ENCODE measurements around the gene TNNC2.
"Not testable (repeated sequence)": the region's sequence is repeated elsewhere in the genome, so short reads cannot be mapped to it uniquely, and the experiment has no call there.

TNNC2 gene

DNA sequence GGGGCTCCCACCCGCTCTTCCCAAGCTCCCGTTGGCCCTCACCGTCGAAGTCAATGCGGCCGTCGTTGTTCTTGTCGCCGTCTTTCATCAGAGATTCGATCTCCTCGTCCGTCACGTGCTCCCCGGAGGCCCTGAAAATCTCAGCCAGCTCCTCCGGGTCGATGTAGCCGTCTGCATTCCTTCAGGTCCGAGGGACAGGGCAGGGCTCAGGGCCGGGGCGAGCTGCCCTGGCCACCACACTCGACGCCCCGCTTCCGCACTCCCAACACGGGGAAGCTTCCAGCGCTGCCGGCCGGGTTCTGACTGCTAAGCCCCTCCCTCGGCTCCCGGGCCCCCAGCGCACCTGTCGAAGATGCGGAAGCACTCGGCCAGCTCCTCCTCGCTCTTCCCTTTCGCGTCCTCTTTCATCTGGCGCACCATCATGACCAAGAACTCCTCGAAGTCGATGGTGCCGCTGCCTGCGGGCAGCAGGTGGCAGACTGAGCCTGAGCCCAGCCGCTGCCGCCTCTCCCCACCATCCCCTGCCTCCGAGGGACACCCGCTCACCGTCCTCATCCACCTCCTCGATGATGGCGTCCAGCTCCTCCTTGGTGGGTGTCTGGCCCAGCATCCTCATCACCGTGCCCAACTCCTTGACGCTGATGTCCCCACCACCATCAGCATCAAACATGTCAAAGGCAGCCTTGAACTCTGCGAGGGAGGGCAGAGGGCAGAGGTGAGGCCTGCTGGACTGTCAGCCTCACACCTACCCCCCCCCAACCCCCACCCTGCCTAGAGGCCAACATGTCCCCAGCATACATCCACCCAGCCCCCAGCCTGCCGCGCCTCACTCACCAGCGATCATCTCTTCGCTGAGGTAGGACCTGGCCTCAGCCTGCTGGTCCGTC lies 2.9 kb downstream of the TNNC2 start:
- DNase-seq, result peak in 4 of 56 donors; percentile 15 to 29 (median 18)

DNA sequence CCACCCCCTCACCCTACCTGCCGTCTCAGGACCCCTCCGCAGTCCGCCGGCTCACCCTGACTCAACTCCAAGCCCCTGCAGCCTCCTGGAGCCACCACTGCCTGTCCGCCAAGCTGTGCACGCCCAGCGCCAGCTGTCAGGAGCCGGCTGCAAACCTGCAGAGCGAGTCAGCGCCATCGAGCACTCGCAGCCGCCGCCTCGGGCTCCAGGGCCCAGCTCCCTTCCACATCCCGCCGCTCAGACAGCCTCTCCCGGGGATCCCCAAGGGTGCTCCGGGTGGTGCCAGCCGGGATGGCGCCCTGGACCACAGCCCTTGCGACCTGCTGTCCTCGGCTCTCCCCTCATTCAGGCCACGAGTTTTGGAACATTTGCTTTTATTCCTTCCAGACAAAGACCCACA lies 4.3 kb downstream of the TNNC2 start:
- peak in 3 of 56 donors; percentile 6 to 17 (median 8) for DNase-seq

DNA sequence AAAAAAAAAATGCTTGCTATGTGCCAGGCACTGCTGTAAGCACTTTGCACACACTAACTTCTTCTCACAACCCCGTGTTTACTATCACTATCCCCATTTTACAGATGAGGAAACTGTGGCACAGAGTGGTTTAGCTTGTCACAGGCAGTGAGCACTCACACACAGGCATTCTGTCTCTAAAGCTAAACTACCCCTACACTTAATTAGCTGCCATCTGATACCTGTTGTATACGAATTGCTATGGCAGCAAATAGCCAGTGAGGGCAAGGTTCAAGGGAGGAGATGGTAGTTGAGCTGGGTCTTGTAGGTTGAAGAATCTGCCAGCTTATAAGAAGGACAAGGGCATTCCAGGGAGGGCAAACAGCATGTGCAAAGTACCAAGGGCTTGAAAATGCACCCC lies 5.2 kb downstream of the TNNC2 start:
- no peak for DNase-seq

DNA sequence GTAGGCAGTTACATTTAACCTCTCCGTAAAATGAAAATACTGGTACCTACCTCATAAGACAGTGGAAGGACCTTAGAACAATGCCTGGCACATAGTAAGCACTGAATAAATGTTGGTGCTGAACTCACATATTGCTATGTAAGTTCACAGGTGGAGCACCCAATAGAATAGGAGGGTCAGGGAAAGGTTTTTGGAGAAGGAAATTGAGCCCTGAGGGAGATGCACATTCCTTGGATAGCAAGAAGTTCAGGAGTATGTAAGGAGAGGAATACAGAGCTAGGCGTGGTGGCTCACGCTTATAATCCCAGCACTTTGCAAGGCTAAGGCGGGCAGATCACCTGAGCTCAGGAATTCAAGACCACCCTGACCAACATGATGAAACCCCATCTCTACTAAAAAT lies 7.6 kb downstream of the TNNC2 start:
- DNase-seq, result no peak

DNA sequence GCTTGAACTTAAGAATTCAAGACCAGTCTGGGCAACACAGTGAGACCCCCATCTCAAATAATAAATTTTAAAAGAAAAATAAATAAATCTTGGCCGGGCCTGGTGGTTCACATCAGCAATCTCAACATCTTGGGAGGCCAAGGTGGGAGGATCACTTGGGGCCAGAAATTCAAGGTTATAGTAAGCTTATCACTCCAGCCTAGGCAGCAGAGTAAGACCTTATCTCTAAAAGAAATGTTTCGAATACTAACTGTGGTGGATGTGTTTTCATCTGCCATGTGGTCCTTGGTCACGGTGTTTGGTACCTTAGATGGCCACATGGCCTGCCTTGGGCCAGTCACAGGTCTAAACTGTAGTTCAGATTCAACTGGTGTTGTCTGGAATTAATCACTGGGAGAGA lies 8.9 kb downstream of the TNNC2 start:
- no peak for DNase-seq

DNA sequence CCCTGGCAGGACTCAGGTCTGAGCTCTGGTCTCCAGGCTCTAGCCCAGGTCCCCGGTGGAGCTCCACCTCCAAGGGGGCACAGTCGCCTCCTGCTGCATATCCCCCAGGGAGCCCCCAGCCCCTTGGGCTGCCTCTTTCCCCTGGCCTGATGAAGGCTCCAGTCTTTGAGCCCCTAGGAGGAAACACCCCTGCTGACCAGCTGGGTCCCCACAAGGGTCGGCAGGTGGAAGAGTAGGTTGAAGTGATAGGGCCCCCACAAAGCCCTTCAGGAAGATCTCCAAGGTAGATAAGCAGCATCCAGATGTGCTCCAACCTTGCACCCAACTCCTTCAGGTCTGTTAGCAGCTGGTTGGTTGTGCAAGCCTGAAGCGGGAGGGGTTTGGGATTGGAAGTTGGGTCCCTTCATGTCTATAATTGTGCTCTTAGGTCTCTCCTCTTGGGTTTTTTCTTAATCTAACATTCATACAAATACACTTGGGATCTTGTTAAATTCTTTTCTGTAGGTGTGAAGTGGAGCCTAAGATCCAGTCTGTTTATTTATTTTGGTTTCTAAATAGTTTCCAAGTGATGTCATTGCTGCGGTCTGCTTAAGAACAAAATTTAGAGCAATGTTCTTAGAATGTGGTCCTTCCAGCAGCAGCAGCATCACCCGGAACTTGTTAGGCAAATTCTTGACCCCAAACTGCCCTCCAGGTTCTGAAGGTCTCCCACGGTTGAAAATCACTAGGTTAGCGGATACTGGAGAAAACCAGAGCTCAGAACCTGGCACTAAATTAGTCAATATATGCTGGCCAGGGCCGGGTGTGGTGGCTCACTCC lies 9.5 kb downstream of the TNNC2 start:
- no peak for DNase-seq

DNA sequence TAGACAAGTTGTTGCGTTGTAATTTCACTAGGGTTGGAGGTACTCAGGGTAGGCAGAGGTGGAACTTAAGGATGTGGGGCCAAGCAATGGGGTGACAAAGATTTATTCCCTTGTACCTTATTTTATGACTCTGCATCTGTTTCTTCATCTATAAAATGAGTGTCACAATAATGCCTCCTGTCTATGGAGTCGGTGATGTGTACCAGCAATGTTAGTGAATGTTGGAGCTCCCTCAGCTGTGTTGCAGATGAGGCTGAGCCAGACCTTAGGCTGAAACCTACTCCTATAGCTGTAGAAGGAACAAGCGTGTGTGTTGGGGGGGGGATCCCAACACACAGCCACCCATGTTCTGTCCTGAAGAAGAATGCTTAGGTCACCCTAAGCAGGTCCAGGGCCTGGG lies 10.2 kb downstream of the TNNC2 start:
- DNase-seq, result no peak

DNA sequence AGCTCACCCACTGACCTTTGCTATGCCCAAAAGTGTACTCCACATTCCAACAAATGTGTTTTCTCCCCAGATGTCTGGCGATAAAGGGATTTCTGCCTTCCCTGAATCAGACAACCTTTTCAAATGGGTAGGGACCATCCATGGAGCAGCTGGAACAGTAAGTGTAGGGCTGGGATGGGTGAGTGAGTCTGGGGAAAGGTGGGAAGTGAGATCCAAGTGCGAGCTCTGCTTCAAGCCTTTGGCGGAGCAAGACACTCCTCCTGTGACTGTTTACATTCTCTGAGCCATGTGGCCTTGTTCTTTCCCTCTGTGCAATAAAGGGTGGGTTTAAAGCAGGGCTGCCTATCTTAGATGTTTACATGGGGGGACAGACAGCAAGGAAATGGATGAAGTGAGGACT lies 12.8 kb downstream of the TNNC2 start:
- no peak for DNase-seq

DNA sequence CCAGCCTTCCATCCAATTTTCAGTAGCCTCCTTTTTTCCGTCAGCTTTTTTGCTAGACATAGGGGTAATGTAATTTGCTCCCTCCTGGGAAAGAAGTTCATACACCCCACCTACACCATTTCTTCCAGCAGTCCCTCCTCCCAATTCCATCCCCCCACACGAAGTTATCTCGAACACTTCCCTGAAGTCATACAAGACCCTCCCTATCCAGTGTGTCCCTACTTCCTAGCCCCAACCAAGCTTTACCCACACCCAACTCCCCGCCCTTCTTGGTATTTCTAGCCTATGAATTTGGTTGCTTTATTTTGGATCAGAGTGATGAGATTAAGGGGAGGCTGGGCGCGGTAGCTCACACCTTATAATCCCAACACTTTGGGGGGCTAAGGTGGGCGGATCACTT lies 13.6 kb downstream of the TNNC2 start:
- no peak for DNase-seq

DNA sequence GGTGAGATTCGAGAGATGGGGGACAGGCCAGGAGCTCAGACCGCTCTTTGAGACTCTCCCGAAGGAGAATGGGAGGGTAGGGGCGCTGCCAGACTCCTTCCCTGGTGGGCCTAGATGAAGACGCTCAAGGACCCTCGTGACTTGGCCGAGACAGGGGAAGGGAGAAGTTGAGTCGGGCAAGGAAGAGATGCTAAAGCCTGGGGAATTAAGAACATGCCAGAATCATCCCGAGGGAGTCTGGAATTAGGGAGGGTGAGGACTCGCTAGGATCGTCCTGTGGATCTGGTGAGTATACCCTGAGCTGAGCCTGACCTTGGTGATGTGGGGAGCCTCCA lies 14.1 kb downstream of the TNNC2 start:
- DNase-seq, result no peak

DNA sequence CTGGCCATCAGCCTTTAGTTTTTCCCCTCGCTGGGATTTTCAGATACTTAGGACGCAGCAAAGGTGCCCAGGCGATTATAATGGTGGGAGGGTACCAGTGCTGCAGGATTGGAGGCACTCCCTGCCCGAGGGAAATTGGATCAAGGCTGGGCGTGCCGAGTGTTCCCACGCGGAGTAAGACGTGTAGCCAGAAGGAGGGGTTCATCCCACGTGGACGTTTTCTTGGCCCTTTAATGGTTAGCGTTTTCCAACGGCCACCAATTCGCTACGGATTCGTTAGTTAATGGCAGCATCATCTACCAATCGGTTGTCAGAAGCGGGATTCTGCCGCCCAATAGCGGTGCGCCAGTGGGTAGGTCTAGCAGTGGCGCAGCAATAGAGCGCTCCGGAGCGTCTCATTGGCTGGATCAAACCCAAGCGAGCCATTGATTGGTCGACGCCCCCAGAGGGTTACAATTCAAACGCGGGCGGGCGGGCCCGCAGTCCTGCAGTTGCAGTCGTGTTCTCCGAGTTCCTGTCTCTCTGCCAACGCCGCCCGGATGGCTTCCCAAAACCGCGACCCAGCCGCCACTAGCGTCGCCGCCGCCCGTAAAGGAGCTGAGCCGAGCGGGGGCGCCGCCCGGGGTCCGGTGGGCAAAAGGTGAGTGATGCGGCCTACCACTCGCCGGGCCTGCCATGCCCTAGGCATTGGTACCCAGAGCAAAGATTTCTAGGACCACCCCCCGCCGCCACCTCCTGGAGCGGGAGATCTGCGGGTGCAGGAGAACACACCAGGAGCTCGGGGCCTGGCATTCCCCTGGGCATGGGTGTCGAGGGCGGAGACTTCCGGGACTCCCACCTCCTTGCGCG lies 14.7 kb downstream of the TNNC2 start, which contains the start of gene UBE2C:
Gene UBE2C, plus strand, starts transcription at position 488 of the 849 bp plus-strand sequence. Its CDS starts 52 bp downstream, at position 540.
- peak; percentile 81 to 100 (median 96) for DNase-seq

DNA sequence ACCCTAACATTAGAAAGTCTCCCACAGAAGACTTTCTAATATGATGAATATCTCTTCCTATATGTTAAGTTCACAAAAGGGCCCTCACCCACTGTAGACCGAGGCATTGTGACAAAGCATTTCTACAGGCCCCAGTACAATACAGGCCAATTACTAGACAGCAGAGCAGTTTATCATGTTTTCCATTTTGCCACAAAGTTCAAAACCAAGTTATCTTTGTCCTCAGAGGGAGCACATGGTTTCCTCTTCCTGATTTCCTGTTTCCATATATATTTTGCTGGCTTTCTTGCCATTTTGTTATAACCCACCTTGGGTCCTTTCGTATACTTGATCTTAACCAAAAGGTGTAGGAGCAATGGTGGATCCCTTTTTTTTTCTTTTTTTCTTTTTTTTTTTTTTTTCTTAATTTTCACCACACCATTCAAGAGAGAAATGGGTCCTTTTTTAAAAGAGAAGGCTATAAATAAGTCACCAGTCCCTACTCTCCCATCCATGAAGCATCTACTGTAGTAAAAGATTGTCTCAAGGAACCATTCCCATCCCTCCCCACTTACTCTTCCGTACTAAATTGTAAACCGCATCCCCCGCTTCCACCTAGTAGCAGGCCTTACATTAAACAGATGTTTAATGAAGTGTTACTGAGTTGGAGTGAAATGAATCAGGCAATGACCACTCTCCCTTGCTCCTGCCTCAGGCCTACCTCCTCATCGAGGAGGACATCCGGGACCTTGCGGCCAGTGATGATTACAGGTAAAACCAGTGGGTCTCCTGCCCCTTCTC lies 16.7 kb downstream of the TNNC2 start:
- no peak for DNase-seq

DNA sequence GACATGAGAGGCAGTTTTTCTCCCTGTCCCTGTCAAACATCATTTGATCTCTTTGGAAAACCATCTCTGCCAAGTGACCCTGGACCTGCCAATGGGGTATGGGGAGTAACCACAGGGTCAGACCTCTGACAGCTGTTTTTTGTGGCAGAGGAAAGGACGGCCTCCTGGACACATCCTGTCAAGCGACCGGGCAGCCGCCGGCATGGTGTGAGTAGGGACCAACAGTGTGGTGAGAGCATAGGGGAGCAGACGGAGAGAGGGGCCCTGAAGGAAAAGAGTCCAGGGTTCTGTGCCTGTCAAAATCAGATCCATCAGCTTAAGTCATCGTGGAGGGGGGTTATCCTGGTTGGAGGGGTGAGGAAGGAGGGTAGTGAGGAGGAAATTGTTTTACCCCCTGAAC lies 25.3 kb downstream of the TNNC2 start:
- DNase-seq, result no peak

DNA sequence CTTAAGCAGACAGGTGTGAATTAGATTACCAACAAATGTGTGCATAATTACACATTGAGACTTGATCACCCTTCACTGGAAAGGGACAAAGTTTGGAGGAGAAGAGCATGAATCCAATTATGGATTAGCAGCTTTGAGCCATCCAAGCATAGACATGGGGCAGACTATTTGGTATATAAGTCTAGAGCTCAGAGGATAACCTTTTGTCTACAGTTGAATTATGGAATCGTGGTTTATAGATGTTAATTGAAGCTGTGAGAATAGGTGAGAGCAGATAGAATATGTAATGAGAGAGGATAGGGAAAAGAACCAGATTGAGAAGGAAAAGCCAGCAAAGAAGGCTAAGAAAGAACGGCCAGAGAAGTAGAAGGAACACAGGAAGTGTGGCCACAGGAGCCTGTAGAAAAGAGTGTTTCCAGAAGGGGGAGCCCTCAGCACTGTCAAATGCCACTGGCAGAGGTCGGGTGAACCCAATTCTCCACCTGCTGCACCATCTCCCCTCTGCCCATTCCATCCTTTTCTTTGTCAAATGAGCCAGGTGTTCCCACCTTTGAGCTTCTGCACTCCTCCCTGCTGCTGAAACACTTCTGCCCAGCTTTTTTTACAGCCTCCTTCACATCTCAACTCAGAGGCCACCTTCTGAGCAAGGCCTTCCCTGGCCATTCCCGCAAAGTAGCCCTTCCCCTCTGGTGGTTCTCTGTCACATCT lies 28.0 kb downstream of the TNNC2 start:
- DNase-seq, result peak in 15 of 56 donors; percentile 3 to 64 (median 13)

DNA sequence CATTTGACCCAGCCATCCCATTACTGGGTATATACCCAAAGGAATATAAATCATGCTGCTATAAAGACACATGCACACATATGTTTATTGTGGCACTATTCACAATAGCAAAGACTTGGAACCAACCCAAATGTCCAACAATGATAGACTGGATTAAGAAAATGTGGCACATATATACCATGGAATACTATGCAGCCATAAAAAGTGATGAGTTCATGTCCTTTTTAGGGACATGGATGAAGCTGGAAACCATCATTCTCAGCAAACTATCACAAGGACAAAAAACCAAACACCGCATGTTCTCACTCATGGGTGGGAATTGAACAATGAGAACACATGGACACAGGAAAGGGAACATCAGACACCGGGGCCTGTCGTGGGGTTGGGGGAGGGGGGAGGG lies 29.2 kb downstream of the TNNC2 start:
- not testable (repeated sequence) for DNase-seq

DNA sequence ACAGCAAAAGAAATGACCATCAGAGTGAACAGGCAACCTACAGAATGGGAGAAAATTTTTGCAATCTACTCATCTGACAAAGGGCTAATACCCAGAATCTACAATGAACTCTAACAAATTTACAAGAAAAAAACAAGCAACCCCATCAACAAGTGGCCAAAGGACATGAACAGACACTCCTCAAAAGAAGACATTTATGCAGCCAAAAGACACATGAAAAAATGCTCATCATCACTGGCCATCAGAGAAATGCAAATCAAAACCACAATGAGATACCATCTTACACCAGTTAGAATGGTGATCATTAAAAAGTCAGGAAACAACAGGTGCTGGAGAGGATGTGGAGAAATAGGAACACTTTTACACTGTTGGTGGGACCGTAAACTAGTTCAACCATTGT lies 29.6 kb downstream of the TNNC2 start:
- DNase-seq, result not testable (repeated sequence)

DNA sequence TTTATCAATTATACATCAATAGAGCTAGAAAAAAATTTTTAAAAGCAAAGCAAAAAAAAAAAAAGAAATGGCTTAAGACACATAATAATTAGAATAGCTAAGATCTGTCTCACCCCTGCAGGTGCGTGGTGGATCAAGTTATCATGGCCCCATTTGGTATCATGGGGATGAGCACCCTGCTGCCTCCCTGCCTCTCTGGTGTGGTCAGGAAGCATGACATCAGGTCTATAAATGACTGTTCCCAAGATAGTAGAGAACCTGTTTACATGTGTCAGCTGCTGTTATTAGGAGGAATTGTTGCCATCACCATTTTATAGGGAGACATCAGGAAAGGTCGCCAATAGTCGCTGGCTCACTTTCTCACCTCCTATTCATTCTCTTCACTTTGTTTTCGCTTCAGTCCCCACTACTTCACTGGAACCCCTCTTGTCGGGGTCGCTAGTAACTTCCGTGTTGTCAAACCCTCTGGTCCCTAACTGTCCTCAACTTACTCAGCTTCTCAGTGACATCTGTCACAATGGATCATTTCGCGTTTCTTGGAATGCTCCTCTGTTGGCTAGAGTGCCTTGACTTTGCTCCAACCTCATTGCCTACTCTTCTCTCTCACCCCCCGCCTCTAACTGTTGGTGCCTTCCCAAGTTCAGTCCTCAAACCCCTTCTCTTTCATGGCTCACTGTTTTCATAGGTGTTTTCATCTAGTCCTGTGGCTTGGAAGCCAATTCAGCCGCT lies 30.6 kb downstream of the TNNC2 start:
- no peak for DNase-seq

DNA sequence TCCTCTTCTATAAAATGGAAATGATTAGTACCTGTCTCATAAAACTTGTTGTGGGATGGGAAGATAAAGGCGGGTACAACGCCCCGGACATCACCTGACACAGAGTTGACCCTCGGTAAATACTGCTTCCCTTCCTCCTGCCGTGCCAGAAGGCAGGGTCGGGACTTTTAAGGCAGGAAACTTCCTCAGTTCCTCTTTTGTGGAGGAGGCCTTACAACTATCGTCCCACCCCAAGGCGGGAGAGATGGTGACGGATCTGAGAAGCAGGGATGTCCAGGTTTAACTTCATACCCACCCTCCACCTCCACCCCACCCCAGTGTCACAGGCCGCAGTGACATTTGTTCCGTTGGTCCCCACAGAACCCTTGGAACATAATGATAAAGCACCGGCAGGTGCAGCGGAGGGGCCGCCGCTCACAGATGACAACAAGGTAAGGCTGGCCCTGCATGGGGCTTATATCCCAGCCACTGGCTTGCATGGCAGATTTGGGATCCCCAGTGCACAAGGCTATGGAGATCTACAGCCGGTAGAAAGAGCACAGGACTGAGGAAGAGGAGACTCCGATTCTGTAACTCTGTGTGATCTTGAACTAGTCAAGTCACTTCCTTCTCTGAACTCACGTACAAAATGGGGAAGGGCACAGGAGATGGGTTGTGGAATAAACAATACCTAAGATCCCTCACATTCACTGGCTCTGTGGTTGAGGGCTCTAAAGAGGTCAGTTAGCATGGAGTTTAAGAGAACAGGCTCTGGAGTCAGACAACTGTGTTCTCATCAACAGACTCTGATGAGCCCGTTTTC lies 34.6 kb downstream of the TNNC2 start:
- DNase-seq, result peak in 5 of 56 donors; percentile 4 to 27 (median 13)
